Measurements from ENCODE around the gene NFIX.

NFIX gene

DNA sequence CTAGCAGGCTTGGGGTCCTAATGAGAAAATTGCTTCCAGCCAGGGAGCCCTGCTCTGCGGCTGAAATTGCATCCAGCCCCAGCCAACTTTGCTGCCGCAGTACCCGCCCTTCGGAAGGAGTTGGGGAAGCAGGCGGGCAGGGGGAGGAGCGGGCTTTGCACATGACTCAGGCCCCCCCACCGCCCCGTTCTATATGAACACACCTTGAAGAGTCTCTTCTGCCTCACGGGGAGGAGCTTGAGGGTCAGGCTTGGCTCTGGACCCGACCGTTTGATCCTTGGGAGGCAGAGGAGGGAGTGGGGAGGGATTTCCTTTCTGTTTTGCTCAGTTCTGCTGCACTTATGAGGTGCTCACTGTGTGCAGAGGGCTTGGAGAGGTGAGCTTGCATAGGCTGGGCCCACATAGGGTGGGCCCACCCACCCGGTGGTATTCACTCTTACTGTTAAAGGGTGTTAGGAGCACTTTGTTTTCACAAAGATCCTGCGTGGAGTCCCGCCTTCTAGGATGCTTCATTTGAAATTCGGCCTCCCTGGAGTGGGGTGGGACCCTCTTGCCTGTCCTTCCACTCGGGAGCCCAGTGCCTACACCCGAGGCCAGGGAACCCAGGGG, 60.9 kb downstream of the NFIX start:
- peak; percentile 74 for DNase-seq (ENCODE audit: low read depth)

DNA sequence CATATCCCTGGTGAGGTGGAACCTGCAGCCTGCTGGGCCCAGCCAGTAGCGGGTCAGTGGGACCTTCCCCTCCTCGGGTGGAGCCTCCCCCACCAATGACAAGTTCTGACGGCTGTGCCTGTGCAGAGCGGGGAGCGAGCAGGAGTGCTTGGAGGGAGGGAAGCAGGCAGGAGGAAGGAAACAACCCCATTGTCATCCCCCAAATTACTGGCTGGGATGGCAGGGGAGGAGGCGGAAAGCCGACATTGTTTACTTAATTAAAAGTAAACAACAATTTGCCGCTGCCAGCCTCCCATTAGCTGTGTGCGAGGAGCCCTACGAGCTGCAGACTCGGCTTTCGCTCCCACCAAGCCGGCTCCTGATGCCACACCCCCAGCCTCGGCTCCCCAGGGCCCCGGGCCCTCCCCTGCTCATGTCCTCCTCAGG, 61.9 kb downstream of the NFIX start:
- DNase-seq (ENCODE audit: low read depth) = no peak

DNA sequence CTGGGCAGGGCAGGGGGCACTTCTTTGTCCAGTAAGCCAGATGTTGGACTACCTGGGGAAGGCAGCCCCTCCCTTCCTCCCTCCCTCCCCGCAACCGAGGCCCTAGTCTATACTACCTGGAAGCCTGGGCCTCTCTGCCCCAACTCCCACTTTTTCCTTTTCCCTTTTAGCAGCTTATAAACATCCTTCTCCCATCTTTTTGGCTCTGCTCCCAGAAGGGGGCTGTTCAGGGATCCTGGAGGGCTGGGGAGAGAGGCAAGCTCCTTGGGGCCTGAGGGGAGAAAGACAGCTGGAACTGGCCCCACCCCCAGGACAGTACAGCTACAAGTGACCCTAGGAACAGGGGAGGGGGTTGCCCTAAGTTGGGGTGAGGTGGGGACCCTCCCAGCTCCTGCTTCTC, 62.5 kb downstream of the NFIX start:
- DNase-seq (ENCODE audit: low read depth) = no peak

DNA sequence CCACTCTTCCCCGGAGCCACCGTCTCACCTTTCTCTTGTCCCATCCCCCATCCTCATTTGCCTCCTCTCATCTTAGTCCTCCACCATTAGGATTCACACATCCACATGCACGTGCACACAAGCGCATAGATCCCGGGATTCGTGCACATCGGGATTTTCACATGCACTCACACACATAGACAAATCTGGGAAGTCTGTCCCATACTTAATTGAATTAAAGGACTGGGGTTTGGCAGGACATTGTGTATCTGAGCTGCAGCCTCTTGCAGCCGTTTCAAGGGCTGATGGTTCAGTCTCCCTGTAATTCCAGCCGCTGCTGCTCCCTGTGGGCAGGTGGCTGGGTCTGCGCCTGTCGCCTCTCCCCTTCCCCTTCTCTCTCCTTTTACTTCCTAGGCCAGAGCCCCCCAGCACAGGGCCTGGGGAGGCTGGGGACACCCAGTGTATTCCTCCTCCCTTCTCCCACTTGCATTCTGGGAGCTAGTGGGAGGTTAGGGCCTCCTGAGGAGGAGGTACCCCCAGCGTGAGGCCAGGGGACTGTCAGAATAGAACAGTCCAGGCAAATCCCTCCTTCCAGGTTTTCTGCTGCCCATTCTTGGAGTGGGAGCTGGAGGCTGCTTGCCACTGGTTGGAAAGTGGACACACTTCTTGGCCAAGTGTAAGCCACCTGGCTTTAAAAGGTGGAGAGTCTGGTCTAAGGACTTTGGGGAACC, 63.8 kb downstream of the NFIX start:
- no peak for DNase-seq (ENCODE audit: low read depth)

DNA sequence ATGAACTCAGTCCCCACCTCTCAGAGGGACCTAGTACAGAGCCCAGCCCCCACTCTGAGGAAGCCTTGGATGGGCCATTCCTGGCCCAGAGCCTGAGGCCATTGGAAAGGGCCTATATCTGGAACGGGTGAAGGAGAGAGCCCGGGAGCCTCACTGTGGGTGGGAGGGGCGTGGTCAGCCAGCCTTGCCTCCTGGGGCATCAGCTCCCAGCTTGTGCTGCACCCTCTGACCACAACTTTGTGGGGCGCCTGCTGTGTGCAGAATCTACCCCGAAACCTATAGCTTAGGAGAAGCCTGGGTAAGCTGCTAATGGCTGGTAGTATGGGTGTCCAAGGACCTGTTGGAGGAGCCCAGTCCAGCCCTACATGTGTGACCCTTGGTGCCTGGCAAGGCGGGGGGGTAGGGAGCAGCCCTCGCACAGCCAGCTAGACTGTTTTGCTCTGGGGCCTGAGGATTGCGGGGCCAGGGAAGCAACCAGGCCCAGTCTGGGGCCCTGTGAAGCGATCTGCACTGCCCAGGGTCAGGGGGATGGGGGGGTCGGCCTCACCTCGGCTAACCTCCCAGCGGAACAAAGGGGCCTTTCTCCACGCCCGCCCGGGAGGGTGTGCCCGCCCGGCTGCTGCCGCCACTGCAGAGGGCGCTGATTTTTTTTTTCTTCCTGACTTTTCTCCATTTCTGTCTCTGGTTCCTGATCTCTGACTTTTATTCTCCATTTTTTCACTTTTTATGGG, 65.1 kb downstream of the NFIX start:
- no peak for DNase-seq (ENCODE audit: low read depth)

DNA sequence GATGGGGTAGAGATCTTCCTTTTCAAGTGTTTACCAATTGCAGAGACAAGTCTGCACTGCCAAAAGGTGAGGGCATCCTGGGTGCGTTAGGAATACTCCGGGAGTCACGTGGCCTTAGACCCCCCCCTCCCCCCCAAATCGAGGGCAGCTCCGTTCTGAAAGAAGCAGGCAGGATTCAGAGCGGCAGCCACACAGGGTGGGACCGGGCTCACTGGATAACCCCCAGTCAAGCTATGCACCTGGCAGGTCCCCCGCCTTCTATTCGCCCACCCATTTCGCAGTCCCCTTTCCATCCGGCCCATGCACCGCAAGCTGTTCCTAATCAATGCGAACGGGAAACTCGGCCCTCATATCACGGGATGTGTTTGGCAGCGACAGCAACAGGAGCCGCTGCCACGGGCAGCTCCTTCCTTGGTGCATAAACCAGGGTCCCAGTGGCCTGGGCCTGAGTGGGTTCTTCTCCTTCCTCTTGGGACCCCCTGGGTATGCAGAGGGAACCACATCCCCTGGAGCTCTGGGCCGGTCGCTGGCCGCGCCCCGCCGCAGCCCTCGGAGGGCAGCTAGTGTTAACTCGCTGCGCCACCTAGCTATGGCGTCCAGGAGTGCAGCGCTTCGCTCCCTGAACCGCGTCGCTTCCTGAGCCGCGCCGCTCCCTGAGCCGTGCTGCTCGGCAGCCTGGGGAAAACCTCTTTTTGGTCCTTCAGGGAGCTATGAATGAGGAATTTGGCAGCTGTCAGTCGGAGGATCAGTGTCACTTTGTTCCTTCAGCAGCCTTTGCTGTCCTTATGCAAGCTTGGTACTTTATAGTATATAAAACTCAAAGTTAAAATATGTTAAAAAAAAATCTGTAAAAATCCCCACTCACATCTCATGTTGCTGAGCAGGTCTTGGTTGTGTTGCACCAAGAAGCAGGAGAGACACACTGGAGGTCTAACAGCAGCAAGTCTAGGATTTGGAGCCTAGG, 66.0 kb downstream of the NFIX start:
- no peak for DNase-seq (ENCODE audit: low read depth)

DNA sequence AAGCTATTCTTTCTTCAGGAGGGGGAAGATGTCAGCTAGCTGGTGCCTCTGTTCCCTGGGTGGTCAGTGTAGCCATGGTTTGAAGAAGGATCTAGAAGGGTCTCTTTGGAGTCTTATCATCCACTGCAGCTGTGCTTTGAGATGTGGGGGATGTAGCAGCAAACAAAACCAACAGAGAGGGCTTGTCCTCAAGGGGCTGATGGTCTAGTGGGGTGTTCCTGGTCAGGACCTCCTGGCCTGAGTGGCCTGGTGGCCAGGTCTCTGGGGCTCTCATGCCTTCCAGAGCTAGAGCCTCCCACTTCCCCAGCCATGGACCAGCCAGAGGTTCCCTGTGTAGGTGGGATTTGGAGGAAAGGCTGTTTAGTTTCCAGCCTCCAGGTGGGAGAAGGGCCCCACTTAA, 67.0 kb downstream of the NFIX start:
- no peak for DNase-seq (ENCODE audit: low read depth)

DNA sequence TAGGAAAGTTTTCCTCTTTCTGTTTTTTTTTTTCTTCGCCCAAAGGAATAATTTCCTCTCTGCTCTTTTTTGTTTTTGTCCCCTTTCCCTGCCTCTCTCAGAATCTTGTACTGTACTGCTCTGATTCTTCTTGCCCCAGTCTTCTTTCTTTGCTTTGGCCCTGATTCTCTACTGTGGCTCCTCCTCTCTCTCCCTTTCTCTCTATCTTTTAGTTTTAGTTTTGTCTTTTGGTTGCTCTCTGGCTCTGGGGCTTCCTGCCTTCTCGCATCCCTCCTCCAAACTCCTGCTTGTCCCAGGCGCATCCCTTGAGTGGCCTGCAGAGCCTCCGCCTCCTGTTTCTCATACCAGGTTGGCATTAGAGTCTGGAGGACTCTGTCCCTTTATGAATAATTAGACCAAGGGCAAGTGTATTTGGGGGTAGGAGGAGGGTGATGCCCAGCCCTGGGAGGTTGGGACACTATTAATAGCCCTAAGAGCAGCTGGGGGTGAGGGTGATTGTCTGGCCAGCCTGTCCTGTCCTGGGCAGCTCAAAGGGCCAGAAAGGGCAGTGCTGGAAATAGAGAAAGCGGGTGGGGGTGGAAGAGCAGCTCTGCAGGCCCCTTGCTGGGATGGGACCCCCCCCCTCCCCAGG, 68.3 kb downstream of the NFIX start:
- no peak for DNase-seq (ENCODE audit: low read depth)

DNA sequence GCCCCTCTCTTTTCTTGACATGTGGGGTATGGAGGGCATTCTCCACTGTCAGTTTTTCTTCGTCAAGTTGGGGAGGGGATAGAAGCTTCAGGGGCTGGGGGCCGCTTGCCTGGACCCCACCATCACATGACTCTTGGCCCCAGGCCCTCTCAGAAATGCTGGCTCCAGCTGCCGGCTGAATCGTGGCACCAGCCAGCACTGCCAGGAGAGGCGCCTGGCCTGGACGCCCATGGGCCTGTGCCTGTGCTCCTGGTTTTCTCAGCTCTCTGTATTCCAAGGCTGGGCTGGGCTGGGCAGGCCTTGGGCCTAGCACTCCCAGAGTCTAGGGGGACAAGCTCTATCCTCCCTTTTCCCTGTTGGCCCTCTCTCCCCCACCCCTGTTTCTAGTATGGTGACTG, 68.8 kb downstream of the NFIX start:
- DNase-seq (ENCODE audit: low read depth) = no peak

DNA sequence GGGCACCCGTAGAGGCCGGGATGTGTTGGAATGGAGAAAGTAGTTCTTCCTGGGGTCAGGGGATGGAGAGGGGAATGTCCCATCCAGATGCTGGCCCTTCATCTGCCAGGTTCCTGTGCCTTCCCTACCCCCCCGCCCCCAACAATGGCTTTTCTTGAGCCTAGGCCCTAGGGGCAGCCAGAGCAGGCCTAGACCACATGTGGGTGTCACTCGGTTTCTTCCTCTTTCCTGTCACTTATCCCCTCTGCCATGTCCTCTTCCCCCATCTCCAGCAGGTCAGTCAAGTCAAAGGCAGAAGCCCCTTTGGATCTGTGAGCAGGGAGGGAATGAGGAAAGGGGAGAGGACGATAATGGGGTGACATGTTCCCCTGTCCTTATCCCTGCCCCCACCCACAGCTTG, 71.0 kb downstream of the NFIX start:
- DNase-seq (ENCODE audit: low read depth) = no peak

DNA sequence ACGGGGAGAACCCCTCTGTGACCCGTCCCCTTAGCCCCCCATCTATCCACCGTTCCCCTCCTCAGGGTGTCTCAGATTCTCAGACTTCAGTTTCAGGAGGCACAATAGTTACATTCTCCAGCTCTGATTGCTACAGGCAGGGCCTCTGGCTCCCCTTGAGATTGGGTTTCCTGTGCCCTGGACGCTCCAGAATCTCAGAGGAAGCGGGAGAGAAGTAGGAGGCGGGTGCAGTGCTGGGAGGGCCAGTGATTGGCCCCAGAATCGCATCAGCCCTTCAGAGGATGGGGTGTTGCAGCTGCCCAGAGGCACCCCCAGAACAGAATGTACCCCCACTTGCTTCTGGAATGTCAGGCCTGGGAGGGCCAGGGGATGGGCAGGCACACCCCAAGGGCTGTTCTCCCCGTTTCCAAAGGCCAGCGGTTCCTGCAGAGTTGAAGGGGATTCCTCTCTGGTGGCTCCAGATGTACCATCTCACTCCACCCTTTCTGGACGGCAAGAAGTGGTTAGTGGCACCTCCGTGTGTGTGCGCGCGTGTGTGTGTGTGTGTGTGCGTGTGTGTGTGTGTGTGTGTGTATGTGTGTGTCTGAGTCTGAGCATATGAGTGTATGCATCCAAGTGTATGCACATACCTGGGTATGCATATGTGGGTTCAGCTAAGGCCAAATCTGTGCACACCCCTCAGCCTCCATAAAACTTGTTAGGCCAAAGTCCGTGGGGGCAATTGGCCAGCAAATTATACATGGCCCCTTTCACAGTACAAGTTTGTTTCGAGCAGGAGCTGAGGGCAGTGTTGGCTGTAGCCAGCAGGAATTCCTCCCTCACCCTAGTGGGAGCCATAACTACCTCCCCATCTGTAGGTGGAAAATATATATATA, 71.9 kb downstream of the NFIX start:
- no peak for DNase-seq (ENCODE audit: low read depth)

DNA sequence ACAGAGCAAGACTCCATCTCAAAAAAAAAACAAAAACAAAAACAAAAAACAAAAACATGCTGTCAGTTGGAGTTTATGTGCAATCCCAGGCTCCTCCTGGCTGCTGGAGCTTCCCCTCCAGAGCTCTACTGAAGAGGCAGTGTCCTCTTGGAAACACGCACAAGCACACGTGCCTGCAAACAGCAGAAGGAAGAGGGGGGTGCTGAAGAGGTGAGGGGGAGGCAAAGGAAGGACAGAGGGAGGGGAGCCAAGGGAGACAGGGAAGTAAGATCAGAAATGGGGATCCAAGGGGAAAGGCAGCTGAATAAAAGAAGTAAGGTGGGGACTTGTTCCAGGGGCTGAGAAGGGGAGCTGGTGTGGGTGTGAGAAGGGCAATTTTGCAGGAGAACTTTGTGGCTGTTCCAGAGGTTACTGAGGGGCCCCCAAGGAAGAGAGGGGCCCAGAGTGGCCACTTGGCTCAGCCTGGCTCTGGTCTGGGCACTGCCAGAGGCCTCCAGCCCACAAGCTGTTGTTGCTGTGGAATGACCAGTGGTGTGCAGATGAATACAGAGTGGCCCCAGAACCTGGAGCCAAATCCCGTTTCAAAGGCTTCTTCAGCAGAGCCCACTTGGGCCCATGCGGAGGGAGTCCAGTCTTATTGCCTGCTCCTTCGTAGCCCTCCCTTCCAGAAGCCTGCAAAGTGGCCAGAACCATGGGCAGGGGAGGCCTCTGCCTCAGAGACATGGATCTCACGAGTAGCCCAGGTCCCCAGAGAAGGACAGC, 73.0 kb downstream of the NFIX start:
- no peak for DNase-seq (ENCODE audit: low read depth)

DNA sequence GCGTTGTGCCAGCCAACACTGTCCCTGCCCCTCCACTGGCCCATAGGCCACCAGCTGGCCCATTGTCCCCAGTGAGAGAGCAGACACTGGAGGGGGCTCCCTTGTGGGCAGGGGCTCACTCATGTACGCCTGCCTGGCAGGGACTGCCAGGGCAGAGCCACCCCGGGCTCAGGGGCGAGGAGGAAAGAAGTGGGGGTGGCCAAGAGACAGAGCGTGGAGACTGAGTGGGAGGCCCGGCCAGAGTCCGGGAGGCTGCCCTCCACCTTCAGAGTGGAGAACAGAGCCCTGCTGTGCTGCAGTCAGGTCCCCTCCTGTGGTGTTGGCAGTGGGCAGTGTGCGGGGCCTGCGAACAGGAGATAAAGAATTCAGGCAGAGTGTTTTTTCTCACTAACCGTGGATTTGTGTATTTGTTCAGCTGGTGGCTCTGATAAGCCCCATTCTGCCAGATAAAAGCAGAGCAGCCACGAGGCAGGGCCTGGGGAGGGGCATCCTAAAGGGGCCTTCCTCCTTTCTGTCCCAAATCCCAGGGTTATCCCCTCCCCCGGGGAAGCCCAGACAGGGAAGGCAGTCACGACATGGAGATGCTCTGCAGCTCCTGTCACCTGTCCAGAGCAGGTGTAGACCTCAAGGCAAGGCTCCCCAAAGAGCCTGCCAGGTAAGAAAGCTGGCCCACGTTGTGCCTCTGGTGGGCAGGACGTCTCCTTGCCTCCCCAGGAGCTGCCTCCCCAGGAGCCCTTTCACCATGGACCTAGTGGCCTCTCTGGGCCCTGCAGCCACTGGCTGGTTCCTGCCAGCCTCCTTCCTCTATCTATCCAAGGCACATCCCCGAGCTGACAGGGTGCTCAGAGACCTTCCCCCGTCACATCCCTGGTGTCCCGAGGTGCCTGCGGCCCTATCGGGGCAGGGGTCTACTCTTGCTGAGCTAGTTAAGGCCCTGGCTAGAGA, 74.4 kb downstream of the NFIX start:
- DNase-seq (ENCODE audit: low read depth) = no peak

DNA sequence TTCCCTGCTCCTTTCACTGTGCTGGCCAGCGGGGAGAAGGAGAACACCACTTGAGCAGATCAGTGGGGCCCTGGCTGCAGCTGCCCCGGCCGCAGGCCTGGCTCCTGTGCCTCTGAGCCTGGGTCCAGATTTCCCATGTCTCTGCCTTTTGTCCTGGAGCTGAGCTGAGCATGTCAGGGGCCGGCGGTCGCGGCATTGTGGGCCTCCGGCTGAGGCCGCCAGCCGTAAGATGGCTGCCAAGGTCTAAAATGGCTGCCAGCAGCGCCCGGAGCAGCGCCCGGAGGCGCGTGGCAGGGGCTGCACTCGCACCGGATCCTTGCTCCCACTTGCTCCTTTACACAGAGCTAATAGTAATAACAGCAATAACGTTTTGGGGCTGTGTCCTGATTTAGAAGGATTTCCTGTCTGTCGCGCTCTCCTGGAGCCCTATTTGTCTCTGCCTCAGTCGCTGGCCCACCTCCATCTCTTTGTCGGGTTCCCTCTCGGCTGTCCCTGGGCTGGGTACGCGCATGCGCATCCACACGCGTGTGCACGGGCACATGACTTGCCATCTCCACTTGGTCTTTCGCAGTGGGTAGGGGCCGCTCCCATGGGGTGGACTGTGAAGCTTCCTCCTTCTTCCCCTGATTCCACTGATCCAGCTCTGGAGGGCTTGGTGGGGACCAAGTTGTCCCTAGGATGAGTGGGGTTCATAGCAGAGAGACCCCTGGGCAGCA, 75.3 kb downstream of the NFIX start:
- DNase-seq (ENCODE audit: low read depth) = no peak

DNA sequence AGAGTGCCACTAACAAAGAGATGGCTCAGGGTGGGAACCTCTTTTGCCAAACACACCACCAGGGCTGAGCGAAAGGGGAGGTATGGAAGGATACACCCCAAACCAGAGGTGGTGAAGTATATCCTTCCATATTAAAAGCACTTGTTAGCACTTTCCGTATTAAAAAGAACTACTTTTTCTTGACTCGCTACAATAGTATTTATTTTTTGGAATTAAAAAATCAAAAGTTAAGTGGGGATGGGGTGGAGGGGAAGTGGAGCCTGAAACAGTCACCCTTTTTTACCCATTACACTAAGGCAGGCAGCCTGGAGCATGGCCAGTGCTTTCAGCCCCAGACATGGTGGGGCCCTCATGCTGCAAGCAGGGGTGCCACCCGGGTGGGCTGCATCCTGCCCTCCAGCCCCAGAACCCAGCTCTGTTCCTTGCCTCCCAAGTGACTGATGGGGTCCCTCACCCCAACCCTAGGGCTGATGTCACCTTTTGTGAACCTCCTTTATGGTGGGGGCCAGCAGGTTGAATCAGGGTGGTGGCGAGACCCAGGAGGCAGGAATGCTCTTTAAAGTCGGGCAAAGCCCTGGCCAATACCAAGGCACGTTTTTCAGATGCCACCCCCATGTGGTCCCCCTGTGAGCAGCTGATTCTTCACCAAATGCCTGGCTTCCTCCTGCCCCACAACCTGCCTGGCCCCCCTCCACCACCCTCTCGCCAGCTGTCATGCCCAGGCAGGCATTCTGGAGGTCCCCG, 76.3 kb downstream of the NFIX start:
- DNase-seq (ENCODE audit: low read depth) = no peak

DNA sequence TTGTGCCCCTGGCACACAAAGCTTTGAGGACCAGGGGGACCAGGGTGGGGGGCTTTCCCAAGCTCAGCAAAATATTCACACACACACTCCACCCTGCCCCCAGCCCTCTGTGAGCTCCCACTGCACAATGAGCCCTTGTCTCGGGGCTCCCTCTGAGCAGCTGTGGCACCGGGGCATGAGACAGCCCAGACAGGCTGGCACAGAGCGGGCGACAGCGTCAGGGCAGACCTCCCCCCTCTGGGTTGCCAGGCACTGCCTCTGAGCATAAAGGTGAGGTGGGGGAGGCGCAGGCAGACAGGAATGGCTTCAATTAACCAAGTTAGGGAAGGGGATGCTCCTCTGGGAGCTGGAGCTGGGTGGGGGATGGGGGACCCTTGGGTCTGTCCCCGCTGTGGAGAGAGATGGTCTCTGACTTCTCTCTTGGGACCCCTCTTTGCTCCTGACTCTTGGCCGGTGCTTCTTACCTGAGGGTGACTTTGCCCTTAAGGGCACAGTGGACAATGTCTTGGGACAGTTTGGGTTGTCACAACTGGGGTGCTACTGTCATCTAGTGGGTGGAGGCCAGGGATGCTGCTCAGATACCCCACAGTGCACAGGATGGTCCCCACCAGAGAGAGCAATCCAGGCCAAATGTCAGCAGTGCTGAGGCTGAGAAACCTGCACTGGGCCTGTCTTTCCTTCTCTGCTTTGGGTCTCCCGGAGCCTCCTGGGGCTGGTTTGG, 77.1 kb downstream of the NFIX start:
- no peak for DNase-seq (ENCODE audit: low read depth)

DNA sequence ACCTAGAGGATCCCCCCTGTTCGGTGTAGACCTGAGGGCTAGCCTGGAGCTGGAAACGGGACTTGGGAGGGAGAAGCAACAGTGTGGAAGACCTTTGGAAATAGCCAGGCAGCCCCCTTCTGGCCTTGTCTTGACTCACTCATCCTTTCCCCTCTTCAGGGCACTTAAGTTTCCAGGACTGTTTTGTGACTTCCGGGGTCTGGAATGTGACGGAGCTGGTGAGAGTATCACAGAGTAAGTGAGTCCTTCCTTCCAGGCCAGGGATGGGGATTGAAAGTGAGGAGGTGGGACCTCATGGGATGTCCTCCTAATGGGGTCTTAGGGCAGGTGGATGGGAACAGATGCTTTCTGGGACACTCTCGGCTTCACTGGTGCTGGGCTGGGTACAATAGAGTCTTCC, 78.0 kb downstream of the NFIX start:
- no peak for DNase-seq (ENCODE audit: low read depth)

Data from GM04504 (cell line).